Neural progenitor cell (in vitro differentiated cells): Measurements from ENCODE around the gene HNRNPK. TPM values are rescaled to one million over a fixed set of nuclear protein-coding genes. Genes with fewer than 3 reads are reported as not detected.

Source experiments
- DNase-seq: peaks from one replicate; pipeline ENCODE4 v3.0.0-alpha.2; 2016; ENCODE audit warnings: low spot score
- H2AFZ ChIP-seq: fragments of 200-600 bp; sonication (generic); replicated peaks from 2 replicates; pipeline ENCODE4 v1.6.1; 2016; ENCODE audit warnings: antibody characterized with exemption
- H3F3A ChIP-seq: fragments of 200-600 bp; sonication (generic); 2 replicates; pipeline ENCODE4 v1.6.1; 2016; ENCODE audit warnings: antibody characterized with exemption, low read depth
- H3K27ac ChIP-seq: fragments of 200-600 bp; sonication (generic); 2 replicates; pipeline ENCODE4 v1.5.1; 2016; ENCODE audit warnings: mild to moderate bottlenecking
- H3K27me3 ChIP-seq: fragments of 200-600 bp; sonication (generic); 2 replicates; pipeline ENCODE4 v1.6.1; 2016; ENCODE audit warnings: mild to moderate bottlenecking, moderate library complexity
- H3K36me3 ChIP-seq: fragments of 200-600 bp; sonication (generic); 2 replicates; pipeline ENCODE4 v1.5.1; 2016
- H3K4me1 ChIP-seq: fragments of 200-600 bp; sonication (generic); 2 replicates; pipeline ENCODE4 v1.6.1; 2016; ENCODE audit warnings: mixed run types
- H3K4me2 ChIP-seq: fragments of 200-600 bp; sonication (generic); 2 replicates; pipeline ENCODE4 v1.6.1; 2016
- H3K4me3 ChIP-seq: fragments of 200-600 bp; sonication (generic); 2 replicates; pipeline ENCODE4 v1.5.1; 2016
- H3K79me2 ChIP-seq: fragments of 200-600 bp; sonication (generic); 2 replicates; pipeline ENCODE4 v1.6.1; 2016; ENCODE audit warnings: low read depth
- H3K9ac ChIP-seq: fragments of 200-600 bp; sonication (generic); 2 replicates; pipeline ENCODE4 v1.6.1; 2016
- H3K9me3 ChIP-seq: fragments of 200-600 bp; sonication (generic); 2 replicates; pipeline ENCODE4 v1.5.1; 2016; ENCODE audit warnings: low read depth
- H4K20me1 ChIP-seq: fragments of 200-600 bp; sonication (generic); 2 replicates; pipeline ENCODE4 v1.6.1; 2016; ENCODE audit warnings: low read depth
- H3K27ac Mint-ChIP-seq: 3 replicates; pipeline ENCODE4 v1.8.0; 2021; ENCODE audit warnings: mixed read lengths
- H3K27me3 Mint-ChIP-seq: 2 replicates; pipeline ENCODE4 v1.8.0; 2022; ENCODE audit warnings: low read depth, mild to moderate bottlenecking, inconsistent platforms, moderate library complexity, mixed read lengths; ENCODE audit not compliant: insufficient read depth
- H3K36me3 Mint-ChIP-seq: 3 replicates; pipeline ENCODE4 v1.8.0; 2021; ENCODE audit warnings: mixed read lengths
- H3K4me1 Mint-ChIP-seq: 3 replicates; pipeline ENCODE4 v1.8.0; 2021; ENCODE audit warnings: mixed read lengths
- H3K4me3 Mint-ChIP-seq: 3 replicates; pipeline ENCODE4 v1.8.0; 2021; ENCODE audit warnings: mild to moderate bottlenecking, moderate library complexity, mixed read lengths
- H3K9me3 Mint-ChIP-seq: 3 replicates; pipeline ENCODE4 v1.8.0; 2020; ENCODE audit warnings: mixed read lengths
- CTCF ChIP-seq: fragments of 200-600 bp; sonication (generic); IDR thresholded peaks from 2 replicates; pipeline ENCODE4 v1.5.1; 2017; ENCODE audit warnings: antibody characterized with exemption, mild to moderate bottlenecking
- EZH2 ChIP-seq: fragments of 200-600 bp; sonication (generic); IDR thresholded peaks from 2 replicates; pipeline ENCODE4 v1.6.1; 2017; ENCODE audit warnings: antibody characterized with exemption, mild to moderate bottlenecking, moderate library complexity
- EZH2phosphoT487 ChIP-seq: fragments of 200-600 bp; sonication (generic); IDR thresholded peaks from 2 replicates; pipeline ENCODE4 v1.6.1; 2017; ENCODE audit warnings: antibody characterized with exemption
- total RNA-seq: library from RNA; depleted of rRNA; stranded (reverse); fragments of >200 nt; gene quantifications from 2 replicates; pipeline ENCODE4 v1.2.3, GENCODE V29; 2015; ENCODE audit warnings: low replicate concordance

The HNRNPK gene
- total RNA-seq, 1 donor from 2014 or later = 1,406 TPM

DNA sequence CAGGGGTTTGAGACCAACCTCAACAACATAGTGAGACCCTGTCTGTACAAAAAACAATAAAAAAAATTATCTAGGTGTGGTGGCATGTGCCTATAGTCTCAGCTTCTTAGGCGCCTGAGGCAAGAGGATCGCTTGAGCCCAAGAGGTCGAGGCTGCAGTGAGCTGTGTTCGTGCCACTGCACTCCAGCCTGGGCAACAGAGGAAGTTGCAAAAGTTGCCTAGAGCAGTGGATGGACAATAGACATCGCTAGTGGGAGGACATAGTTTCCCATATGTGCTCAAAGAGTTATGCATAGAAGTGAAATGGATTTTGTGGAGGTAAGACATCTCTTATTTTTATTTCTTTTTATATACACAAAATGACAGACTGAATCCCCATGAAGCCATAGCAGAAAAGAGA lies 19.0 kb downstream of the HNRNPK start:
- no peak overlapping the region for H3K4me3 ChIP-seq
- no peaks in the 10 kb centered on the region for H3K4me1 ChIP-seq
- no peak overlapping the region for H3K9ac ChIP-seq
- peaks cover 5% of the 10 kb centered on the region for H3K36me3 Mint-ChIP-seq
- H3K27me3 ChIP-seq = no peaks in the 10 kb centered on the region
- no peak overlapping the region for H3K4me2 ChIP-seq
- TF ChIP-seq EZH2 (no peak), EZH2phosphoT487 (no peak), CTCF (no peak)
- no peaks in the 10 kb centered on the region for H3K4me1 Mint-ChIP-seq
- no peaks in the 10 kb centered on the region for H3K36me3 ChIP-seq
- peaks cover under 1% of the 10 kb centered on the region for H3K9me3 Mint-ChIP-seq
- H3K27ac ChIP-seq = no peak overlapping the region
- H3K27ac Mint-ChIP-seq = no peak overlapping the region
- H3K79me2 ChIP-seq = no peaks in the 10 kb centered on the region
- H4K20me1 ChIP-seq = peaks cover 10% of the 10 kb centered on the region
- peaks cover 9% of the 10 kb centered on the region for H3K27me3 Mint-ChIP-seq
- H3K4me3 Mint-ChIP-seq = no peak overlapping the region
- DNase-seq = no peak
- H2AFZ ChIP-seq = no peak overlapping the region
- no peaks in the 10 kb centered on the region for H3K9me3 ChIP-seq
- H3F3A ChIP-seq = peaks cover 16% of the 10 kb centered on the region

- no peak overlapping the region for H3K27ac Mint-ChIP-seq
Observed at GRCh38 chr9:83959061-83959460, 21.0 kb downstream of the HNRNPK start.

DNA sequence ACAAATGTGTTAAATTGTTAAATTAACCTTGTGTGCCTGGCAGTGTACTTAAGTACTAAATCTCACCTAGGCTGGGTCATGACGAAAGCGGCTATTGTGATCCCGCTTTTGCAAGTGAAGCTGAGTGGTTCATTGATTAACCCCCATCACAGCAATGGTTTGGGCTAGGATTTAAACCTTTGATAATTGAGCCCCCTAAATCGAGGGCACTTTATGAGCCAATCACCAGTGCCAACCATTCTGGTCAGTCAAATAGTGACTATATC lies 22.8 kb downstream of the HNRNPK start:
- H3K9me3 Mint-ChIP-seq = peaks cover 3% of the 10 kb centered on the region
- Histone ChIP-seq H3K9ac (no peak overlapping the region), H2AFZ (no peak overlapping the region), H3K4me3 (no peak overlapping the region), H4K20me1 (no peaks in the 10 kb centered on the region), H3K27me3 (no peaks in the 10 kb centered on the region), H3K4me1 (no peaks in the 10 kb centered on the region), H3K79me2 (no peaks in the 10 kb centered on the region), H3F3A (no peaks in the 10 kb centered on the region), H3K36me3 (no peaks in the 10 kb centered on the region), H3K27ac (no peak overlapping the region), H3K9me3 (no peaks in the 10 kb centered on the region), H3K4me2 (no peak overlapping the region)
- no peak for TF ChIP-seq CTCF
- TF ChIP-seq EZH2phosphoT487 = no peak
- TF ChIP-seq EZH2 = no peak
- H3K4me1 Mint-ChIP-seq = no peaks in the 10 kb centered on the region
- DNase-seq = no peak
- no peak overlapping the region for H3K27ac Mint-ChIP-seq
- peaks cover 11% of the 10 kb centered on the region for H3K27me3 Mint-ChIP-seq
- no peaks in the 10 kb centered on the region for H3K36me3 Mint-ChIP-seq
- H3K4me3 Mint-ChIP-seq = no peak overlapping the region

More at GRCh38 chr9:83959061-83959460, 21.0 kb downstream of the HNRNPK start:
- H3K36me3 Mint-ChIP-seq = no peaks in the 10 kb centered on the region
- no peak overlapping the region for H3K4me3 Mint-ChIP-seq
- no peak overlapping the region for H3K27ac ChIP-seq
- no peaks in the 10 kb centered on the region for H3K27me3 ChIP-seq
- DNase-seq = no peak
- H3K4me1 Mint-ChIP-seq = no peaks in the 10 kb centered on the region
- TF ChIP-seq CTCF (no peak), EZH2phosphoT487 (no peak), EZH2 (no peak)
- no peak overlapping the region for H3K4me3 ChIP-seq
- no peak overlapping the region for H3K9ac ChIP-seq
- no peak overlapping the region for H3K4me2 ChIP-seq
- peaks cover 3% of the 10 kb centered on the region for H3K9me3 Mint-ChIP-seq
- no peaks in the 10 kb centered on the region for H3K79me2 ChIP-seq
- H2AFZ ChIP-seq = no peak overlapping the region
- no peaks in the 10 kb centered on the region for H3F3A ChIP-seq
- H4K20me1 ChIP-seq = no peaks in the 10 kb centered on the region
- H3K36me3 ChIP-seq = no peaks in the 10 kb centered on the region
- H3K9me3 ChIP-seq = no peaks in the 10 kb centered on the region
- H3K27me3 Mint-ChIP-seq = peaks cover 11% of the 10 kb centered on the region
- H3K4me1 ChIP-seq = no peaks in the 10 kb centered on the region
